SK-N-SH treated with all-trans-retinoic acid at 6 μM for 48 hours (cell line): ENCODE results near the gene TMED5.
"Not testable (repeated sequence)": the region's sequence is repeated elsewhere in the genome, so short reads cannot be mapped to it uniquely, and the experiment has no call there.

Source experiments
- ARNTL ChIP-seq: fragments of 450-650 bp; formaldehyde crosslinking; IDR thresholded peaks from 2 replicates; pipeline ENCODE4 v1.5.0; 2020; ENCODE audit warnings: low read depth, mild to moderate bottlenecking, moderate library complexity, borderline replicate concordance
- GLIS3 ChIP-seq: fragments of 250-450 bp; sonication (Bioruptor Pico); IDR thresholded peaks from 2 replicates; pipeline ENCODE4 v1.5.0; 2020; ENCODE audit warnings: mild to moderate bottlenecking, moderate library complexity
- ISL1 ChIP-seq: fragments of 250-450 bp; sonication (Bioruptor Pico); IDR thresholded peaks from 2 replicates; pipeline ENCODE4 v2.1.2; 2022; ENCODE audit warnings: mild to moderate bottlenecking, moderate library complexity
- SNAI2 ChIP-seq: fragments of 250-450 bp; sonication (Bioruptor Pico); IDR thresholded peaks from 2 replicates; pipeline ENCODE4 v1.5.0; 2020; ENCODE audit warnings: mild to moderate bottlenecking, moderate library complexity
- TOX ChIP-seq: fragments of 250-450 bp; sonication (Bioruptor Pico); IDR thresholded peaks from 2 replicates; pipeline ENCODE4 v1.8.0; 2021; ENCODE audit warnings: mild to moderate bottlenecking, moderate library complexity, borderline replicate concordance
- TF ChIP-seq, protein P1 (sequence below): fragments of 250-450 bp; sonication (Bioruptor Pico); IDR thresholded peaks from 2 replicates; pipeline ENCODE4 v1.8.0; 2020; ENCODE audit warnings: mild to moderate bottlenecking, moderate library complexity, borderline replicate concordance

DNA sequence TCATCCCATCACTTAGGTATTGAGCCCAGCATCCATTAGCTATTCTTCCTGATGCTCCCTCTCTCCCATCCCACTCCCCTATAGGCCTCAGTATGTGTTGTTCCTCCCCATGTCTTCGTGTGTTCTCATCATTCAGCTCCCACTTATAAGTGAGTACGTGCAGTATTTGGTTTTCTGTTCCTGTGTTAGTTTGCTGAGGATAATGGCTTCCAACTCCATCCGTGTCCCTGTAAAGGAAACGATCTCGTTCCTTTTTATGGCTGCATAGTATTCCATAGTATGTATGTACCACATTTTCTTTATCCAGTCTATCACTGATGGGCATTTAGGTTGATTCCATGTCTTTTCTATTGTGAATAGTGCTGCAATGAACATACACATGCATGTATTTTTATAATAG, 40.5 kb upstream of the TMED5 start:
- TF ChIP-seq SNAI2, TOX, GLIS3, ARNTL, ISL1 (CRISPR knock-in tag): not testable (repeated sequence)
- TF ChIP-seq, protein P1, sequence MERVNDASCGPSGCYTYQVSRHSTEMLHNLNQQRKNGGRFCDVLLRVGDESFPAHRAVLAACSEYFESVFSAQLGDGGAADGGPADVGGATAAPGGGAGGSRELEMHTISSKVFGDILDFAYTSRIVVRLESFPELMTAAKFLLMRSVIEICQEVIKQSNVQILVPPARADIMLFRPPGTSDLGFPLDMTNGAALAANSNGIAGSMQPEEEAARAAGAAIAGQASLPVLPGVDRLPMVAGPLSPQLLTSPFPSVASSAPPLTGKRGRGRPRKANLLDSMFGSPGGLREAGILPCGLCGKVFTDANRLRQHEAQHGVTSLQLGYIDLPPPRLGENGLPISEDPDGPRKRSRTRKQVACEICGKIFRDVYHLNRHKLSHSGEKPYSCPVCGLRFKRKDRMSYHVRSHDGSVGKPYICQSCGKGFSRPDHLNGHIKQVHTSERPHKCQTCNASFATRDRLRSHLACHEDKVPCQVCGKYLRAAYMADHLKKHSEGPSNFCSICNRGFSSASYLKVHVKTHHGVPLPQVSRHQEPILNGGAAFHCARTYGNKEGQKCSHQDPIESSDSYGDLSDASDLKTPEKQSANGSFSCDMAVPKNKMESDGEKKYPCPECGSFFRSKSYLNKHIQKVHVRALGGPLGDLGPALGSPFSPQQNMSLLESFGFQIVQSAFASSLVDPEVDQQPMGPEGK (CRISPR knock-in tag), result not testable (repeated sequence)
